ENCODE measurements around the gene CD164L2. TPM values are rescaled to one million over a fixed set of nuclear protein-coding genes. Genes with fewer than 3 reads are reported as not detected.
A peak's percentile ranks its signal among the peaks of the same experiment; 100 is the strongest.

CD164L2 gene
- total RNA-seq, 1 donor from 2014 or later, result 0.29 TPM

- no peaks in the 10 kb centered on the region for H3K27me3 ChIP-seq (ENCODE audit: control insufficient read depth, insufficient read depth, low read length)
- peaks cover 4% of the 10 kb centered on the region for H3K36me3 ChIP-seq (ENCODE audit: control insufficient read depth, insufficient read depth, low read length)
- DNase-seq (ENCODE audit: low read depth), result no peak
- TF ChIP-seq CTCF (IDR thresholded peaks at IDR 0.05; ENCODE audit: insufficient read depth, low read length, poor library complexity, severe bottlenecking), result peak; percentile 68
- H3K4me3 ChIP-seq (ENCODE audit: low read depth, low read length), result no peak overlapping the region
Measured at GRCh38 chr1:27416387-27417111, 33.4 kb upstream of the CD164L2 start.

GRCh38 chr1:27414091-27414490, 31.0 kb upstream of the CD164L2 start:
- TF ChIP-seq CTCF (IDR thresholded peaks at IDR 0.05; ENCODE audit: insufficient read depth, low read length, poor library complexity, severe bottlenecking), result no peak
- DNase-seq (ENCODE audit: low read depth), result no peak
- Histone ChIP-seq H3K4me3 (ENCODE audit: low read depth, low read length) (no peak overlapping the region), H3K36me3 (ENCODE audit: control insufficient read depth, insufficient read depth, low read length) (peaks cover 6% of the 10 kb centered on the region), H3K27me3 (ENCODE audit: control insufficient read depth, insufficient read depth, low read length) (no peaks in the 10 kb centered on the region)

- H3K36me3 ChIP-seq (ENCODE audit: control insufficient read depth, insufficient read depth, low read length), result peaks cover 7% of the 10 kb centered on the region
- no peaks in the 10 kb centered on the region for H3K27me3 ChIP-seq (ENCODE audit: control insufficient read depth, insufficient read depth, low read length)
- H3K4me3 ChIP-seq (ENCODE audit: low read depth, low read length), result no peak overlapping the region
- TF ChIP-seq CTCF (IDR thresholded peaks at IDR 0.05; ENCODE audit: insufficient read depth, low read length, poor library complexity, severe bottlenecking), result no peak
- no peak for DNase-seq (ENCODE audit: low read depth)
Measured at GRCh38 chr1:27413004-27413403, 29.9 kb upstream of the CD164L2 start.

- no peak for TF ChIP-seq CTCF (IDR thresholded peaks at IDR 0.05; ENCODE audit: insufficient read depth, low read length, poor library complexity, severe bottlenecking)
- no peaks in the 10 kb centered on the region for H3K27me3 ChIP-seq (ENCODE audit: control insufficient read depth, insufficient read depth, low read length)
- H3K4me3 ChIP-seq (ENCODE audit: low read depth, low read length), result no peak overlapping the region
- peaks cover 7% of the 10 kb centered on the region for H3K36me3 ChIP-seq (ENCODE audit: control insufficient read depth, insufficient read depth, low read length)
- no peak for DNase-seq (ENCODE audit: low read depth)
Measured at GRCh38 chr1:27412502-27412901, 29.4 kb upstream of the CD164L2 start.

- no peaks in the 10 kb centered on the region for H3K27me3 ChIP-seq (ENCODE audit: control insufficient read depth, insufficient read depth, low read length)
- H3K36me3 ChIP-seq (ENCODE audit: control insufficient read depth, insufficient read depth, low read length), result peaks cover 7% of the 10 kb centered on the region
- no peak for DNase-seq (ENCODE audit: low read depth)
- no peak overlapping the region for H3K4me3 ChIP-seq (ENCODE audit: low read depth, low read length)
- no peak for TF ChIP-seq CTCF (IDR thresholded peaks at IDR 0.05; ENCODE audit: insufficient read depth, low read length, poor library complexity, severe bottlenecking)
Measured at GRCh38 chr1:27410709-27411108, 27.6 kb upstream of the CD164L2 start.

- Histone ChIP-seq H3K4me3 (ENCODE audit: low read depth, low read length) (no peak overlapping the region), H3K36me3 (ENCODE audit: control insufficient read depth, insufficient read depth, low read length) (peaks cover 7% of the 10 kb centered on the region), H3K27me3 (ENCODE audit: control insufficient read depth, insufficient read depth, low read length) (no peaks in the 10 kb centered on the region)
- no peak for DNase-seq (ENCODE audit: low read depth)
- no peak for TF ChIP-seq CTCF (IDR thresholded peaks at IDR 0.05; ENCODE audit: insufficient read depth, low read length, poor library complexity, severe bottlenecking)
Measured at GRCh38 chr1:27409669-27410068, 26.5 kb upstream of the CD164L2 start.

Data from kidney epithelial cell (primary cell).